ENCODE measurements around the gene METTL16.

GRCh38 chr17:2402544-2402943 is 109.1 kb downstream of the METTL16 start:
- TF ChIP-seq CEBPB (tag; IDR thresholded peaks at IDR 0.05) = no peak
- TF ChIP-seq CTCF (IDR thresholded peaks at IDR 0.05 in 2 of 3, conservative IDR thresholded peaks at IDR 0.05 in 1 of 3; ENCODE audit: insufficient read depth in 2 of 3, low read depth in 1 of 3, low read length in 3 of 3) = no peak
- no peak for TF ChIP-seq BRD9 (IDR thresholded peaks at IDR 0.05; ENCODE audit: low read depth, partially characterized antibody)
- no peak for TF ChIP-seq CHD2 (IDR thresholded peaks at IDR 0.05; ENCODE audit: low read depth, low read length)
- TF ChIP-seq SMARCA4 (IDR thresholded peaks at IDR 0.05) = no peak
- TF ChIP-seq MYC (IDR thresholded peaks at IDR 0.05; ENCODE audit: low read depth, low read length) = no peak
- no peak for TF ChIP-seq MYC (CRISPR knock-in tag; IDR thresholded peaks at IDR 0.05; ENCODE audit: borderline replicate concordance, low read depth)
- TF ChIP-seq PHF21A (IDR thresholded peaks at IDR 0.05; ENCODE audit: borderline replicate concordance, low read depth) = no peak
- no peak for TF ChIP-seq FOXJ3 (CRISPR knock-in tag; IDR thresholded peaks at IDR 0.05)

Measured in K562 (cell line).